Panc1 (cell line): Measurements from ENCODE around the gene IPO13. TPM values are rescaled to one million over a fixed set of nuclear protein-coding genes. Genes with fewer than 3 reads are reported as not detected.

Source experiments
- ATAC-seq: fragments of 200-7000 bp; cut with Tn5 transposase; 2 replicates; pipeline ENCODE4 v1.9.1; 2020; ENCODE audit warnings: mild to moderate bottlenecking, moderate library complexity
- BruUV-seq: library from RNA; stranded (reverse); fragments of 400-500 nt; replicated peaks from 2 replicates; lab custom pipeline; 2021; lab: Mats Ljungman, UMichigan
- CTCF ChIA-PET: fragments of 300-600 bp; sonication (Branson Sonifier 250); formaldehyde crosslinking; loops from one replicate; lab custom pipeline; 2022; ENCODE audit warnings: antibody characterized with exemption; lab: Charles Lee
- POLR2A ChIA-PET: fragments of 300-600 bp; sonication (Branson Sonifier 250); formaldehyde crosslinking; loops from one replicate; lab custom pipeline; 2022; ENCODE audit warnings: antibody characterized with exemption; lab: Charles Lee
- DNase-seq: peaks from one replicate; pipeline ENCODE4 v3.0.0-alpha.2; 2010; ENCODE audit warnings: low read depth, low spot score
- H3K27ac ChIP-seq: 2 replicates; pipeline ENCODE4 v1.5.1; 2011; ENCODE audit warnings: mild to moderate bottlenecking, low read length, inconsistent platforms
- H3K27me3 ChIP-seq: fragments of 200-500 bp; sonication (Bioruptor generic); 2 replicates; pipeline ENCODE4 v1.6.0; 2014; ENCODE audit warnings: low read length, inconsistent platforms; ENCODE audit not compliant: control insufficient read depth, insufficient read depth
- H3K36me3 ChIP-seq: fragments of 200-500 bp; sonication (Bioruptor generic); 2 replicates; pipeline ENCODE4 v1.5.1; 2014; ENCODE audit warnings: inconsistent platforms, mild to moderate bottlenecking, low read length, moderate library complexity; ENCODE audit not compliant: control insufficient read depth, insufficient read depth
- H3K4me1 ChIP-seq: 2 replicates; pipeline ENCODE4 v1.5.1; 2011; ENCODE audit warnings: inconsistent platforms, mild to moderate bottlenecking, low read length, moderate library complexity; ENCODE audit not compliant: control insufficient read depth, insufficient read depth
- H3K4me3 ChIP-seq, 2 experiments: 2 replicates each; pipeline ENCODE4 v1.5.1; 2011 to 2012; ENCODE audit warnings: low read depth in 2 of 2, low read length in 2 of 2, mild to moderate bottlenecking in 2 of 2, inconsistent platforms in 1 of 2, moderate library complexity in 1 of 2
- H3K9me3 ChIP-seq: fragments of 200-500 bp; sonication (Bioruptor generic); 2 replicates; pipeline ENCODE4 v1.5.1; 2014; ENCODE audit warnings: low read depth, mild to moderate bottlenecking, inconsistent platforms, low read length, moderate library complexity; ENCODE audit not compliant: control insufficient read depth, insufficient read depth
- CTCF ChIP-seq: fragments of 450-650 bp; IDR thresholded peaks from 2 replicates; pipeline ENCODE4 v1.5.1; 2017; ENCODE audit warnings: mild to moderate bottlenecking
- POLR2AphosphoS5 ChIP-seq: IDR thresholded peaks from 2 replicates; pipeline ENCODE4 v1.6.1; 2012; ENCODE audit warnings: mild to moderate bottlenecking, low read depth, low read length, moderate library complexity
- REST ChIP-seq, 2 experiments: IDR thresholded peaks; 2 replicates each; pipeline ENCODE4 v1.6.1; 2011 to 2012; ENCODE audit warnings: low read depth in 2 of 2, control low read depth in 1 of 2, low read length in 1 of 2, mild to moderate bottlenecking in 1 of 2, moderate library complexity in 1 of 2; ENCODE audit not compliant: insufficient read depth in 1 of 2
- SIN3A ChIP-seq: IDR thresholded peaks from 2 replicates; pipeline ENCODE4 v1.6.1; 2012; ENCODE audit warnings: low read depth, mild to moderate bottlenecking, low read length, moderate library complexity, borderline replicate concordance; ENCODE audit not compliant: insufficient read depth
- TCF7L2 ChIP-seq: IDR thresholded peaks from 2 replicates; pipeline ENCODE4 v1.6.1; 2011; ENCODE audit warnings: mild to moderate bottlenecking, low read depth, low read length, inconsistent platforms
- in situ Hi-C: cut with HindIII; loops from 2 replicates; pipeline ENCODE4 v1.10.0; 2016; ENCODE audit warnings: low sequenced_read_pairs, low pct_unique_long_range_greater_than_20kb
- intact Hi-C: fragments of 100-400 bp; cut with micrococcal nuclease; formaldehyde crosslinking; loops from one replicate; pipeline ENCODE4 v1.10.0; 2022; ENCODE audit not compliant: unreplicated experiment
- total RNA-seq: library from RNA; stranded (reverse); gene quantifications from one replicate; pipeline ENCODE4 v1.2.1, GENCODE V29; 2021; ENCODE audit not compliant: unreplicated experiment

Gene IPO13
- total RNA-seq, 1 experiment from 2014 or later: 40.0 TPM

- H3K27me3 ChIP-seq: no peaks in the 10 kb centered on the region
- no peaks in the 10 kb centered on the region for H3K9me3 ChIP-seq
- in situ Hi-C loops: loop anchor here (25.0 kb wide), 1 partner anchor 171 kb away; no protein-coding TSS in a partner anchor
- no peak for DNase-seq
- no peaks in the 10 kb centered on the region for H3K36me3 ChIP-seq
- intact Hi-C loops: loop anchor here (10.0 kb wide), 1 partner anchor 408 kb away; no protein-coding TSS in a partner anchor
- TF ChIP-seq POLR2AphosphoS5 (no peak), REST (IDR thresholded peaks at IDR 0.05; ENCODE audit: insufficient read depth in 1 of 2, low read depth in 2 of 2, low read length in 1 of 2) (no peak), CTCF (no peak), SIN3A (no peak), TCF7L2 (no peak)
- CTCF ChIA-PET: interaction anchor here (0.5 to 3.5 kb wide), 2 partner anchors 168 to 685 kb away, joined by 3 to 84 read pairs; no protein-coding TSS in a partner anchor
- no TSS peak for BruUV-seq
- POLR2A ChIA-PET: no interaction called here
- H3K4me3 ChIP-seq: no peak overlapping the region
- H3K4me1 ChIP-seq: peaks cover 17% of the 10 kb centered on the region
- no peak for ATAC-seq
- no peak overlapping the region for H3K27ac ChIP-seq
Observed at GRCh38 chr1:43932786-43933385, 13.9 kb upstream of the IPO13 start.

GRCh38 chr1:43933386-43934100 is 13.2 kb upstream of the IPO13 start, which contains the start of gene ARTN:
TSS of gene ARTN (plus strand) at chr1:43933801. CDS start at chr1:43935657, 1,856 bp downstream.
- ChIA-PET POLR2A (no interaction called here), CTCF (interaction anchor here (0.5 to 3.5 kb wide), 3 partner anchors 80 to 684 kb away, joined by 3 to 84 read pairs (median 5); no protein-coding TSS in a partner anchor)
- Histone ChIP-seq H3K4me1 (peaks cover 17% of the 10 kb centered on the region), H3K36me3 (no peaks in the 10 kb centered on the region), H3K4me3 (no peak within 1 kb of the TSS), H3K27ac (peak within 1 kb of the TSS; percentile 40; the same call in 1 of the 2 replicates), H3K27me3 (no peaks in the 10 kb centered on the region), H3K9me3 (no peaks in the 10 kb centered on the region)
- DNase-seq (no peak), ATAC-seq (no peak)
- TF ChIP-seq POLR2AphosphoS5: no peak
- TF ChIP-seq SIN3A: no peak
- TF ChIP-seq CTCF: no peak
- no peak for TF ChIP-seq TCF7L2
- TF ChIP-seq REST (IDR thresholded peaks at IDR 0.05; ENCODE audit: insufficient read depth in 1 of 2, low read depth in 2 of 2, low read length in 1 of 2): no peak
- no TSS peak for BruUV-seq
- in situ Hi-C loops: loop anchor here (25.0 kb wide), 1 partner anchor 171 kb away; no protein-coding TSS in a partner anchor
- intact Hi-C loops: loop anchor here (2.0 to 10.0 kb wide), 2 partner anchors 171 to 409 kb away; no protein-coding TSS in a partner anchor
